ENCODE measurements around the gene RNF213.

RNF213 gene

GRCh38 chr17:80445007-80445725 is 184.5 kb downstream of the RNF213 start:
- no peak for DNase-seq (ENCODE audit: low read depth)
- TF ChIP-seq, protein P1, sequence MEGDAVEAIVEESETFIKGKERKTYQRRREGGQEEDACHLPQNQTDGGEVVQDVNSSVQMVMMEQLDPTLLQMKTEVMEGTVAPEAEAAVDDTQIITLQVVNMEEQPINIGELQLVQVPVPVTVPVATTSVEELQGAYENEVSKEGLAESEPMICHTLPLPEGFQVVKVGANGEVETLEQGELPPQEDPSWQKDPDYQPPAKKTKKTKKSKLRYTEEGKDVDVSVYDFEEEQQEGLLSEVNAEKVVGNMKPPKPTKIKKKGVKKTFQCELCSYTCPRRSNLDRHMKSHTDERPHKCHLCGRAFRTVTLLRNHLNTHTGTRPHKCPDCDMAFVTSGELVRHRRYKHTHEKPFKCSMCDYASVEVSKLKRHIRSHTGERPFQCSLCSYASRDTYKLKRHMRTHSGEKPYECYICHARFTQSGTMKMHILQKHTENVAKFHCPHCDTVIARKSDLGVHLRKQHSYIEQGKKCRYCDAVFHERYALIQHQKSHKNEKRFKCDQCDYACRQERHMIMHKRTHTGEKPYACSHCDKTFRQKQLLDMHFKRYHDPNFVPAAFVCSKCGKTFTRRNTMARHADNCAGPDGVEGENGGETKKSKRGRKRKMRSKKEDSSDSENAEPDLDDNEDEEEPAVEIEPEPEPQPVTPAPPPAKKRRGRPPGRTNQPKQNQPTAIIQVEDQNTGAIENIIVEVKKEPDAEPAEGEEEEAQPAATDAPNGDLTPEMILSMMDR (IDR thresholded peaks at IDR 0.05; ENCODE audit: low read length, missing control alignments) = no peak
- no peak overlapping the region for H3K4me3 ChIP-seq (replicated peaks; ENCODE audit: low read depth, low read length)

DNA sequence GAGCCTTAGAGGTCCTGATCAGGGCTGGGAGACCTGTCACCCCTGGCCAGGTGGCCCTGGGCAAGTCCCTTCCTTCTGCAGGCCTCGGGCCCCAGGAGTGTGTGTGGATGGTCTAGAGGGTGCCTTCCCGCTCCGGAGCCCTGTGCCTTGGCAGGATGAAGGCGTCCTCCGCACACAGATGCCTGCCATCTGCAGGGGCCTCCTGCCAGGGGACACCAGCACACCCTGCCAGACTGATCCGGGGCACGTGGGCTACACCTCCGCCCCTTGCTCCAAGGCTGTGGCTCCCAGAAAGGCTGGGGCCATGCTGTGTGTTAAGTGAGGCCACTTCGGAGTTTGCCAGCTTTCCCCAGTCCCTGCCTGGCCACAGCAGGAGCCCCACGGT is 185.1 kb downstream of the RNF213 start:
- H3K4me3 ChIP-seq (replicated peaks; ENCODE audit: low read depth, low read length) = no peak overlapping the region
- no peak for DNase-seq (ENCODE audit: low read depth)
- TF ChIP-seq, protein P1 (IDR thresholded peaks at IDR 0.05; ENCODE audit: low read length, missing control alignments) = no peak

GRCh38 chr17:80446645-80447405 is 186.2 kb downstream of the RNF213 start:
- no peak overlapping the region for H3K4me3 ChIP-seq (replicated peaks; ENCODE audit: low read depth, low read length)
- no peak for DNase-seq (ENCODE audit: low read depth)
- TF ChIP-seq, protein P1 (IDR thresholded peaks at IDR 0.05; ENCODE audit: low read length, missing control alignments) = no peak

GRCh38 chr17:80447790-80448189 is 187.1 kb downstream of the RNF213 start:
- no peak for DNase-seq (ENCODE audit: low read depth)
- H3K4me3 ChIP-seq (replicated peaks; ENCODE audit: low read depth, low read length) = no peak overlapping the region
- TF ChIP-seq, protein P1 (IDR thresholded peaks at IDR 0.05; ENCODE audit: low read length, missing control alignments) = no peak
